Measurements from ENCODE around the gene OR8D1. TPM values are rescaled to one million over a fixed set of nuclear protein-coding genes. Genes with fewer than 3 reads are reported as not detected.

The OR8D1 gene
- total RNA-seq (2021; ENCODE audit: unreplicated experiment) (not detected), Bru-seq, nascent RNA (not detected), BruChase-seq, experiment 1, labeled RNA remaining after a 2-hour chase (not detected), BruChase-seq, experiment 2, labeled RNA remaining after a 6-hour chase (not detected)
- polyA plus RNA-seq (2012; ENCODE audit: insufficient read length) = not detected
- long read RNA-seq = 0 reads

- CTCF ChIA-PET = no interaction called here
- ATAC-seq = no peak
- no TSS peak for BruUV-seq (replicated peaks)
Measured at GRCh38 chr11:124313849-124314248, at the start of gene OR8D1. TSS of gene OR8D1 (minus strand) at chr11:124313949. CDS start at chr11:124310766, 3,183 bp downstream.

GRCh38 chr11:124359566-124359965, 45.8 kb upstream of the OR8D1 start:
- ATAC-seq (no peak), DNase-seq (ENCODE audit: low read depth, low spot score) (no peak)
- in situ Hi-C loops (cut with HindIII; ENCODE audit: low pct_unique_long_range_greater_than_20kb, low sequenced_read_pairs) = no loop called here
- TF ChIP-seq TCF7L2 (IDR thresholded peaks at IDR 0.05; ENCODE audit: low read depth, low read length) (no peak), POLR2AphosphoS5 (IDR thresholded peaks at IDR 0.05; ENCODE audit: low read depth, low read length) (no peak), SIN3A (IDR thresholded peaks at IDR 0.05; ENCODE audit: borderline replicate concordance, insufficient read depth, low read depth, low read length) (no peak)
- TF ChIP-seq, protein P1, sequence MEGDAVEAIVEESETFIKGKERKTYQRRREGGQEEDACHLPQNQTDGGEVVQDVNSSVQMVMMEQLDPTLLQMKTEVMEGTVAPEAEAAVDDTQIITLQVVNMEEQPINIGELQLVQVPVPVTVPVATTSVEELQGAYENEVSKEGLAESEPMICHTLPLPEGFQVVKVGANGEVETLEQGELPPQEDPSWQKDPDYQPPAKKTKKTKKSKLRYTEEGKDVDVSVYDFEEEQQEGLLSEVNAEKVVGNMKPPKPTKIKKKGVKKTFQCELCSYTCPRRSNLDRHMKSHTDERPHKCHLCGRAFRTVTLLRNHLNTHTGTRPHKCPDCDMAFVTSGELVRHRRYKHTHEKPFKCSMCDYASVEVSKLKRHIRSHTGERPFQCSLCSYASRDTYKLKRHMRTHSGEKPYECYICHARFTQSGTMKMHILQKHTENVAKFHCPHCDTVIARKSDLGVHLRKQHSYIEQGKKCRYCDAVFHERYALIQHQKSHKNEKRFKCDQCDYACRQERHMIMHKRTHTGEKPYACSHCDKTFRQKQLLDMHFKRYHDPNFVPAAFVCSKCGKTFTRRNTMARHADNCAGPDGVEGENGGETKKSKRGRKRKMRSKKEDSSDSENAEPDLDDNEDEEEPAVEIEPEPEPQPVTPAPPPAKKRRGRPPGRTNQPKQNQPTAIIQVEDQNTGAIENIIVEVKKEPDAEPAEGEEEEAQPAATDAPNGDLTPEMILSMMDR (IDR thresholded peaks at IDR 0.05) = no peak
- TF ChIP-seq, protein P2, sequence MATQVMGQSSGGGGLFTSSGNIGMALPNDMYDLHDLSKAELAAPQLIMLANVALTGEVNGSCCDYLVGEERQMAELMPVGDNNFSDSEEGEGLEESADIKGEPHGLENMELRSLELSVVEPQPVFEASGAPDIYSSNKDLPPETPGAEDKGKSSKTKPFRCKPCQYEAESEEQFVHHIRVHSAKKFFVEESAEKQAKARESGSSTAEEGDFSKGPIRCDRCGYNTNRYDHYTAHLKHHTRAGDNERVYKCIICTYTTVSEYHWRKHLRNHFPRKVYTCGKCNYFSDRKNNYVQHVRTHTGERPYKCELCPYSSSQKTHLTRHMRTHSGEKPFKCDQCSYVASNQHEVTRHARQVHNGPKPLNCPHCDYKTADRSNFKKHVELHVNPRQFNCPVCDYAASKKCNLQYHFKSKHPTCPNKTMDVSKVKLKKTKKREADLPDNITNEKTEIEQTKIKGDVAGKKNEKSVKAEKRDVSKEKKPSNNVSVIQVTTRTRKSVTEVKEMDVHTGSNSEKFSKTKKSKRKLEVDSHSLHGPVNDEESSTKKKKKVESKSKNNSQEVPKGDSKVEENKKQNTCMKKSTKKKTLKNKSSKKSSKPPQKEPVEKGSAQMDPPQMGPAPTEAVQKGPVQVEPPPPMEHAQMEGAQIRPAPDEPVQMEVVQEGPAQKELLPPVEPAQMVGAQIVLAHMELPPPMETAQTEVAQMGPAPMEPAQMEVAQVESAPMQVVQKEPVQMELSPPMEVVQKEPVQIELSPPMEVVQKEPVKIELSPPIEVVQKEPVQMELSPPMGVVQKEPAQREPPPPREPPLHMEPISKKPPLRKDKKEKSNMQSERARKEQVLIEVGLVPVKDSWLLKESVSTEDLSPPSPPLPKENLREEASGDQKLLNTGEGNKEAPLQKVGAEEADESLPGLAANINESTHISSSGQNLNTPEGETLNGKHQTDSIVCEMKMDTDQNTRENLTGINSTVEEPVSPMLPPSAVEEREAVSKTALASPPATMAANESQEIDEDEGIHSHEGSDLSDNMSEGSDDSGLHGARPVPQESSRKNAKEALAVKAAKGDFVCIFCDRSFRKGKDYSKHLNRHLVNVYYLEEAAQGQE (IDR thresholded peaks at IDR 0.05; ENCODE audit: insufficient read depth in 1 of 2, low read depth in 2 of 2, low read length in 1 of 2) = no peak
- Histone ChIP-seq H3K27ac (ENCODE audit: low read length) (no peak overlapping the region), H3K36me3 (ENCODE audit: control insufficient read depth, insufficient read depth, low read length) (no peaks in the 10 kb centered on the region), H3K4me1 (ENCODE audit: control insufficient read depth, insufficient read depth, low read length) (no peaks in the 10 kb centered on the region), H3K4me3 (ENCODE audit: low read depth in 2 of 2, low read length in 2 of 2) (no peak overlapping the region), H3K9me3 (ENCODE audit: control insufficient read depth, insufficient read depth, low read depth, low read length) (no peaks in the 10 kb centered on the region), H3K27me3 (ENCODE audit: control insufficient read depth, insufficient read depth, low read length) (no peaks in the 10 kb centered on the region)
- POLR2A ChIA-PET = interaction anchor here (0.6 kb wide), 1 partner anchor 70 kb away, joined by 5 read pairs; no protein-coding TSS in a partner anchor
- intact Hi-C loops (cut with micrococcal nuclease; ENCODE audit: unreplicated experiment) = no loop called here
- CTCF ChIA-PET = no interaction called here
- no TSS peak for BruUV-seq (replicated peaks)

More at GRCh38 chr11:124313849-124314248, at the start of gene OR8D1:
- Histone ChIP-seq H3K4me1 (ENCODE audit: control insufficient read depth, insufficient read depth, low read length) (no peaks in the 10 kb centered on the region), H3K27ac (ENCODE audit: low read length) (no peak within 1 kb of the TSS), H3K27me3 (ENCODE audit: control insufficient read depth, insufficient read depth, low read length) (no peaks in the 10 kb centered on the region), H3K36me3 (ENCODE audit: control insufficient read depth, insufficient read depth, low read length) (no peaks in the 10 kb centered on the region), H3K4me3 (ENCODE audit: low read depth in 2 of 2, low read length in 2 of 2) (no peak within 1 kb of the TSS), H3K9me3 (ENCODE audit: control insufficient read depth, insufficient read depth, low read depth, low read length) (no peaks in the 10 kb centered on the region)
- DNase-seq (ENCODE audit: low read depth, low spot score) = no peak
- in situ Hi-C loops (cut with HindIII; ENCODE audit: low pct_unique_long_range_greater_than_20kb, low sequenced_read_pairs) (no loop called here), intact Hi-C loops (cut with micrococcal nuclease; ENCODE audit: unreplicated experiment) (no loop called here)
- TF ChIP-seq TCF7L2 (IDR thresholded peaks at IDR 0.05; ENCODE audit: low read depth, low read length) = no peak
- TF ChIP-seq, protein P1 (IDR thresholded peaks at IDR 0.05) = no peak
- no peak for TF ChIP-seq POLR2AphosphoS5 (IDR thresholded peaks at IDR 0.05; ENCODE audit: low read depth, low read length)
- TF ChIP-seq, protein P2 (IDR thresholded peaks at IDR 0.05; ENCODE audit: insufficient read depth in 1 of 2, low read depth in 2 of 2, low read length in 1 of 2) = no peak
- TF ChIP-seq SIN3A (IDR thresholded peaks at IDR 0.05; ENCODE audit: borderline replicate concordance, insufficient read depth, low read depth, low read length) = no peak
- POLR2A ChIA-PET = no interaction called here
